ENCODE data around the gene BCL7A. TPM values are rescaled to one million over a fixed set of nuclear protein-coding genes. Genes with fewer than 3 reads are reported as not detected.

The BCL7A gene
- polyA plus RNA-seq, 1 of the 3 experiments (the other 2 are of a cell fraction) = 34.0 TPM

GRCh38 chr12:122067548-122067947 lies 45.9 kb downstream of the BCL7A start:
- POLR2A ChIA-PET = no interaction called here
- H3K4me3 ChIP-seq (ENCODE audit: low read depth in 2 of 2, low read length in 1 of 2) = no peak overlapping the region
- TF ChIP-seq CTCF (IDR thresholded peaks at IDR 0.05) (no peak), NRF1 (IDR thresholded peaks at IDR 0.05; ENCODE audit: low read depth, low read length) (no peak), IRF3 (IDR thresholded peaks at IDR 0.05; ENCODE audit: low read depth, low read length) (no peak), MEF2A (IDR thresholded peaks at IDR 0.05; ENCODE audit: borderline replicate concordance, low read depth) (no peak), SMC3 (IDR thresholded peaks at IDR 0.05; ENCODE audit: low read depth, low read length) (no peak), TEAD4 (IDR thresholded peaks at IDR 0.05; ENCODE audit: borderline replicate concordance, insufficient read depth) (no peak), RFX5 (IDR thresholded peaks at IDR 0.05; ENCODE audit: low read length) (no peak), TCF12 (IDR thresholded peaks at IDR 0.05) (no peak), SIN3A (IDR thresholded peaks at IDR 0.05; ENCODE audit: borderline replicate concordance, low read depth, low read length) (no peak)
- H3K4me2 ChIP-seq = no peak overlapping the region
- no peaks in the 10 kb centered on the region for H3K27me3 ChIP-seq (ENCODE audit: insufficient read depth)
- H3K9me3 ChIP-seq = no peaks in the 10 kb centered on the region
- no peaks in the 10 kb centered on the region for H3K36me3 ChIP-seq (replicated peaks in 1 of 2; ENCODE audit: control insufficient read depth in 1 of 2, insufficient read depth in 2 of 2, low read length in 1 of 2)
- DNase-seq = no peak
- no peaks in the 10 kb centered on the region for H3K9me2 ChIP-seq
- peaks cover 34% of the 10 kb centered on the region in 2 experiments; a peak in 3 of 4 replicates for H3K4me1 ChIP-seq (ENCODE audit: control insufficient read depth in 1 of 2, insufficient read depth in 2 of 2, low read depth in 1 of 2, low read length in 1 of 2)
- H3F3A ChIP-seq (replicated peaks; ENCODE audit: insufficient read depth) = peaks cover 27% of the 10 kb centered on the region
- peaks cover 4% of the 10 kb centered on the region; the same call in 1 of the 2 replicates for H3K79me2 ChIP-seq (ENCODE audit: insufficient read depth)
- 95% methylated on average over 5 of the region's 5 CpGs for WGBS (ENCODE audit: low lambda C conversion rate)
- CTCF ChIA-PET = interaction anchor here (1.2 to 2.4 kb wide), 2 partner anchors 56 to 64 kb away, joined by 3 to 8 read pairs; no protein-coding TSS in a partner anchor
- no peaks in the 10 kb centered on the region for H4K20me1 ChIP-seq (ENCODE audit: insufficient read depth)
- no peak overlapping the region for H3K9ac ChIP-seq
- no peak overlapping the region for H2AFZ ChIP-seq (ENCODE audit: low read depth)
- H3K27ac ChIP-seq (ENCODE audit: low read depth in 2 of 2, low read length in 1 of 2) = no peak overlapping the region

GRCh38 chr12:122067966-122068365 lies 46.3 kb downstream of the BCL7A start:
- 83% methylated on average over 11 of the region's 13 CpGs for WGBS (ENCODE audit: low lambda C conversion rate)
- Histone ChIP-seq H4K20me1 (ENCODE audit: insufficient read depth) (no peaks in the 10 kb centered on the region), H3K4me3 (ENCODE audit: low read depth in 2 of 2, low read length in 1 of 2) (no peak overlapping the region), H3K79me2 (ENCODE audit: insufficient read depth) (peaks cover 4% of the 10 kb centered on the region; the same call in 1 of the 2 replicates), H3K4me2 (no peak overlapping the region), H3K36me3 (replicated peaks in 1 of 2; ENCODE audit: control insufficient read depth in 1 of 2, insufficient read depth in 2 of 2, low read length in 1 of 2) (no peaks in the 10 kb centered on the region), H3F3A (replicated peaks; ENCODE audit: insufficient read depth) (peaks cover 27% of the 10 kb centered on the region), H3K27me3 (ENCODE audit: insufficient read depth) (no peaks in the 10 kb centered on the region), H3K9me3 (no peaks in the 10 kb centered on the region), H2AFZ (ENCODE audit: low read depth) (no peak overlapping the region), H3K4me1 (ENCODE audit: control insufficient read depth in 1 of 2, insufficient read depth in 2 of 2, low read depth in 1 of 2, low read length in 1 of 2) (peaks cover 33 to 35% of the 10 kb centered on the region in 2 experiments; a peak in 3 of 4 replicates), H3K9me2 (no peaks in the 10 kb centered on the region), H3K27ac (ENCODE audit: low read depth in 2 of 2, low read length in 1 of 2) (no peak overlapping the region), H3K9ac (no peak overlapping the region)
- ChIA-PET CTCF (interaction anchor here (1.2 to 2.4 kb wide), 2 partner anchors 56 to 63 kb away, joined by 3 to 8 read pairs; no protein-coding TSS in a partner anchor), POLR2A (no interaction called here)
- no peak for DNase-seq
- TF ChIP-seq NRF1 (IDR thresholded peaks at IDR 0.05; ENCODE audit: low read depth, low read length) (no peak), FOXJ3 (CRISPR knock-in tag; IDR thresholded peaks at IDR 0.05) (no peak), RXRA (IDR thresholded peaks at IDR 0.05; ENCODE audit: borderline replicate concordance, low read depth) (no peak), JUND (IDR thresholded peaks at IDR 0.05) (no peak), CTCF (IDR thresholded peaks at IDR 0.05) (no peak), PBX3 (IDR thresholded peaks at IDR 0.05) (no peak), MAX (IDR thresholded peaks at IDR 0.05; ENCODE audit: low read depth) (no peak), YY1 (IDR thresholded peaks at IDR 0.05; ENCODE audit: low read depth) (no peak), RFX5 (IDR thresholded peaks at IDR 0.05; ENCODE audit: low read length) (no peak), ZBTB33 (IDR thresholded peaks at IDR 0.05; ENCODE audit: borderline replicate concordance, low read depth) (no peak), POLR2AphosphoS5 (IDR thresholded peaks at IDR 0.05; ENCODE audit: low read depth, low read length) (no peak), EP300 (IDR thresholded peaks at IDR 0.05; ENCODE audit: borderline replicate concordance in 1 of 2, low read depth in 1 of 2, low read length in 1 of 2) (no peak), EZH2phosphoT487 (IDR thresholded peaks at IDR 0.05; ENCODE audit: borderline replicate concordance, low read depth) (no peak), NFIC (IDR thresholded peaks at IDR 0.05; ENCODE audit: borderline replicate concordance) (no peak)
